Stimulated activated CD4-positive, alpha-beta T cell treated with anti-CD3 and anti-CD28 coated beads, Interleukin-4, amount 100 ng/mL, for 48 hours (primary cell): ENCODE measurements around the gene CCL4L2.
"Not testable (repeated sequence)": the region's sequence is repeated elsewhere in the genome, so short reads cannot be mapped to it uniquely, and the experiment has no call there.

Experiments used
- DNase-seq, 2 donors: peaks; one replicate each; pipeline ENCODE4 v3.0.0-alpha.2; 2020; ENCODE audit warnings: low read depth in 2 of 2

CCL4L2 gene

GRCh38 chr17:36220737-36221580, 10.1 kb downstream of the CCL4L2 start:
- DNase-seq: not testable (repeated sequence)

- not testable (repeated sequence) for DNase-seq
These were observed 10.8 kb downstream of the CCL4L2 start for GRCh38 chr17:36221581-36222100.

- not testable (repeated sequence) for DNase-seq
These were observed 12.1 kb downstream of the CCL4L2 start for GRCh38 chr17:36222967-36223366.

DNA sequence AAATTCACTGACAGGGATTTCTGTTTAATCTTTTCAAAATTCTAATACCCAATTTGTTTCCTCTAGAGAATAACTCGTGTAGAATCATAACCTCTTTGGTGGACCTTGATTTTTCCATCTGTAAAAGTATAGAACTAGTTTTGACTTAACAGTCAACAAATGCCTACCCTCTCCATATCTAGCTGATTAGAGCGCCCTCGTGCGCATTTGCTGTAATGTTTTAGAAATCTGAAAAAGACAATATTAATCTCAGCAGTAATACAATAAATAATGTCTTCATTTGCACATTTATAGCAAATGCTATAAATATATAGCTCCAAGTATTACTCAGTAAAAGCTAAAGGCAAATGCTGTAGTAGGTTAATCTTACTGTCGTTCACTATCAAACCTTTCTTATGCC, 18.8 kb downstream of the CCL4L2 start:
- peak in 1 of 2 donors; percentile 5 for DNase-seq

DNA sequence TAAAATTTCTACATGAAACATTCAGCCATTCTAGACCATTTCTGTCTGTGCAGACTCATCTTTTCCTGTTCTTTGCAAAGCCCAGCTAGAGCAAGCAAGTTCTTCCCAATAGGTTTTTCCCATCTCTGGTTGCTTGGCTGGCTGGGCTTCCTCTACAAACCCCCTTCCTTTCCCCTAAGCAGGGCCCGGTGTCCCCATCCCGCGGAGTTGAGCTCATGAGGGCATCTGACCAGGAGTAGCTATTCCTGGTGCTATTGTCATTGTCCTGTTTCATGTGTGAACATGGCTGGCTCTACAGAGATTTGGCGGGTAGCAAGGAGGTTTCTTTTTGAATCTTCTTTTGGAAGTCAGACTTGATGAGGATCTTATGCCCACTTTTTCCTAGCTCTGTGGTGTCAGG, 31.2 kb downstream of the CCL4L2 start:
- DNase-seq: not testable (repeated sequence)
